ENCODE results near the gene AOX1.
A peak's percentile ranks its signal among the peaks of the same experiment; 100 is the strongest.
"Not testable (repeated sequence)": the region's sequence is repeated elsewhere in the genome, so short reads cannot be mapped to it uniquely, and the experiment has no call there.

AOX1 gene

DNA sequence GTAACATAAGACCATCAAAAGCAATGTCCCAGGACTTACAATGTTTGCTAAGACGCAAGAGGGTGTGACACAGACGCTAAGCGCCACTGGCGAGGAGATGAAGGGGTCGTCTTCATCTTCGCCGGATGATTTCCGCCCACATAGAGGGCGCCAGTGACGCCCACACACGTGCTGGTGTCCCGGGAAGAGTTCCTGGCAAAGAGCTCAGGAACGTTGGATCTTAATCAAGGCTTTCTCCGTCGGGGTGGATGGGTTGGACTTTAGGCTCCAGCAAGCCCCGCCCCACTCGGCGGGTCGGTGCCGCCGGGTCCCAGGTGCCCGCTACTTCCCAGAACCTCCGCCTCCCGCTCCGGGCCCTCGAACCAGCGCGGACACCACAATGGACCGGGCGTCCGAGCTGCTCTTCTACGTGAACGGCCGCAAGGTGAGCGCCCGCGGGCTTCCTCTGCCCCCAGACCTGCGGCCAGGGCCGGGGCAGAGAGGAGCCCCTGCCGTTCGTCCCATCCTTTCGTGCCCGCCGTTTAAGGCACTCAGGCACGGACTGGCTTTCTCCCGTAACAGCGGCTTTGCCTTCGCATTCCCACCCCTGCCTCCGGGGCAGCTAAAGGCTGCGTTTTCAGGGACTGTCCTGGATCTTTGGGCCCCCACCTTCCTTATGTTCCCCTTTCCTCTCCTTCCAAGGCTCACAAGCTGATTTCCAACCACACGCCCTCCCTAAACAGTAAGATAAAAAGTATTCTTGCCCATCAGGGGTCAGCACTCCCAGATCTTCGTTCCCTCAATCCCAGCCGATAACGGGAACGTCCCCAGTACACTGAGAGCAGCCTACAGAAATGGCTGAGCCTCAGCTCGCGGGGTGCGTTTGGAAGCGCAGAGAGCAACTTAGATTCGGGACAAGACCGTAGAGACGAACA, at the start of gene AOX1:
AOX1 (plus strand) TSS at position 285 of the 914 bp plus-strand sequence; CDS start at position 380, 95 bp downstream.
- DNase-seq (ENCODE audit: low spot score), result peak; percentile 6

- DNase-seq (ENCODE audit: low spot score), result no peak
These were observed 47.7 kb upstream of the AOX1 start for GRCh38 chr2:200538139-200538538.

- no peak for DNase-seq (ENCODE audit: low spot score)
These were observed 45.0 kb upstream of the AOX1 start for GRCh38 chr2:200540793-200541192.

DNA sequence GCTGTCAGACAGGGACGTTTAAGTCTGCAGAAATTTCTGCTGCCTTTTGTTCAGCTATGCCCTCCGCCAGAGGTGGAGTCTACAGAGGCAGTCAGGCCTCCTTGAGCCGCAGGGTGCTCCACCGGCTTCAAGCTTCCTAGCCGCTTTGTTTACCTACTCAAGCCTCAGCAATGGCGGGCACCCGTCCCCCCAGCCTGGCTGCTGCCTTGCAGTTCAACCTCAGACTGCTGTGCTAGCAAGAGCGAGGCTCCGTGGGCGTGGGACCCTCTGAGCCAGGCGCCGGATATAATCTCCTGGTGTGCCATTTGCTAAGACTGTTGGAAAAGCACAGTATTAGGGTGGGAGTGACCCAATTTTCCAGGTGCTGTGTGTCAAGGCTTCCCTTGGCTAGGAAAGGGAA, 19.2 kb upstream of the AOX1 start:
- DNase-seq (ENCODE audit: low spot score), result not testable (repeated sequence)

DNA sequence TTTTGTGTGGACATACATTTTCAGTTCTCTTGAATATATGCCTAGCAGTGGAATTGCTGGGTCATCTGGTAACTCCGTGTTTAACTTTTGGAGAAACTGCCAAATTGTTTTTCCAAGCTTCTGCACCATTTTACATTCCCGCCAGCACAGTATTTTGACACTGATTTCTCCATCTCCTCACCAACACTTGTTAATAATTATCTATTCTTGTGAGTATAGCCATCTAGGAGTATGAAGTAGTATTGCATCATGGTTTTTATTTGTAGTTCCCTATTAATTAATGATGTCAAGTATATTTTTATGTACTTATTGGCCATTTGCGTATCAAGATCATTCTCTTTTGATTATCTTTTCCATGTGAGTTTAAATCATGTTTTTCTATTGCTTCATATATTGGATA, 17.9 kb upstream of the AOX1 start:
- DNase-seq (ENCODE audit: low spot score), result no peak

GRCh38 chr2:200575957-200576356, 9.9 kb upstream of the AOX1 start:
- DNase-seq (ENCODE audit: low spot score), result peak; percentile 14

GRCh38 chr2:200577027-200577426, 8.8 kb upstream of the AOX1 start:
- no peak for DNase-seq (ENCODE audit: low spot score)

- peak; percentile 5 for DNase-seq (ENCODE audit: low spot score)
These were observed 7.0 kb upstream of the AOX1 start for GRCh38 chr2:200578778-200579177.

DNA sequence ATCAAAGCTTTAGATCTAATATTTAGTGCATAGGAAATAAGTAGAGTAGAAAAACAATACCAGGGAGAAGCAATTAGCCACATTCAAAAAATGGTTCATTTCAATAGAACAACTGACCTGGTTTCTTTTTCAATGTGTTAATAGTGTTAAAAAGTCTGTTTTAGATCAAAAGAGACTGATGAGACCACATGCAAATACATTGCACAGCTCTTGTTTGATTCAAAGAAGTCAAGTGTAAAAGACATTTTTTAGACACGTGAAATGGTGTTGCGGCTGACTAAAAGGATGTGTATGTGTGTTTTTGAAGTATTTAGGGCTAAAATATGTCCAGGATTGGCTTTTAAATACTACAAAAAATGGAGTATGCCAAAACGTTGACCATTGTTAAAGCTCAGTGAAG, 1.2 kb upstream of the AOX1 start:
- DNase-seq (ENCODE audit: low spot score), result no peak

DNA sequence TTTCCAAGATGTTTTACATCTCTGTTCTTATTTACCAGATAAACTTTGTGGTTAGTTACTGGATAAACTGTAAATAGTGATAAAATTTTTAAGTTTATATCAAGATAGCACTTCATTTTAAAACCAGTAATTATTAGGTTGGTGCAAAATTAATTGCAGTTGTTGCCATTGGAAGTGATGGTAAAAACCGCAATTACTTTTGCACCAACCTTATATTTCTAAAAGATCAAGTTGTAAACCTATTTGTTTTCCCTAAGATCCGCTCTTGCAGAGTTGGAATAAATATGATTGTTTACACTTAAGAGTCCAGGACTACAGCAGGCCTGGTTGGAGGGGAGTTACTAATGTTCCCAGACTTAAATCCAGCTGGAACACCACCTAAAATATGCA, 479 bp upstream of the AOX1 start:
- DNase-seq (ENCODE audit: low spot score), result no peak

DNA sequence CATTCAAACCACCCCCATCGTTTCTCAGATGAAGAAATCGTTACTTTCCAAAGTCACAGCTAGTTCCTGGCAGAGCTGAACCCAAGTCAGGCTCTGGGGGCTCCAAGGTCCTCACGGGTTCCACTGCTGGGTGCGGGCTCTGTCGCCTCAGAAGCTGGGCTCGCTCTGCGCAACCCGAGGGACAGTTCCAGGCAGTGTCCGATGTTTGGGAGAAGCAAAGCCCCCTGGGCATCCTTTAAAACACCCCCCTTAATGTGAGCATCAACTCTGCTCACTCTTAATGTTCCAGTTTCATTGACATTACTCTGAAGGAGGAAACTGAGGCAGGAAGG, 796 bp downstream of the AOX1 start:
- no peak for DNase-seq (ENCODE audit: low spot score)

DNA sequence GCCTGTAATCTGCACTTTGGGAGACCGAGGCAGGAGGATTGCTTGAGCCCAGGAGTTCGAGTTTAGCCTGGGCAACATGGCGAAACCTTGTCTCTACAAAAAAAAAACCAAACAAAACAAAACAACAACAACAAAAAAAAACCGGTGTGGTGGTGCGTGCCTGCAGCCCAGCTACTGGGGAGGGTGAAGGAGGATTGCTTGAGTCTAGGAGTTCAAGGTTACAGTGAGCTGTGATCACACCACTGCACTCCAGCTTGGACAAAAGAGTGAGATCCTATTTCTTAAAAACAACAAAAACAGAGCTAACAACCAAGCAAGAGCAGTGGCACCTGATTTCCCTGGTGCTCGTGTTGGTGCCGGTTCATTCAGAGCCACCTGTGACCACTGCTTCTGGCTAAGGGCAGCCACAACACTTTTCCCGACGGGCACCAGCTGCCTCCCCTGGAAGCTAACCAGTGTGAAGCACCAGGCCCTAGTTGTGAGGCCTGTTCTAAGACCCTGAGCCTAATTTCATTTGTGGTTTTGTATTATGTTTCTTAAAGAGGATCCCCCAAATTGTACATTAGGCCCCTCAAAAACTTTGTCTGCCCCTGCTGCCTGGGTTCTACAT, 1.3 kb downstream of the AOX1 start:
- DNase-seq (ENCODE audit: low spot score), result no peak

GRCh38 chr2:200588076-200588678, 2.4 kb downstream of the AOX1 start:
- no peak for DNase-seq (ENCODE audit: low spot score)

- no peak for DNase-seq (ENCODE audit: low spot score)
These were observed 4.3 kb downstream of the AOX1 start for GRCh38 chr2:200590090-200590489.

DNA sequence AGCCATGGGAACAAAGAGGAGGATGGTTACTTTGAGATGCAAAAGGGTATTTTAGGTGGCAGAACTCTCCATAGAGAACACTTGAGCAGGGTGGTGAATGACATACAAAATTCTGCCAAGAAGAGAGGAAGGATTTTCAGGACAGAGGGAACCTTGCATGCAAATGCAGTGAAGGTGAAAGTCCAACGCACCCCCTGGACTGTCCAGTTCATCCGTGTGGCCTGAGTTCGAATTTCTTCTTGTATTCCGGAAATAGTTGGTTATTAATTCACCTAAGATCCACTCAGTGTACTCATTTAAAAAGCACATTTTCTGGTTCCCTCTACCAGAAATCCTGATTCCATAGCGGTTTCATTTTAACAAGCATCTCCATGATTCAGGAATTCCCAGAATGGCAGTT, 5.5 kb downstream of the AOX1 start:
- no peak for DNase-seq (ENCODE audit: low spot score)

DNA sequence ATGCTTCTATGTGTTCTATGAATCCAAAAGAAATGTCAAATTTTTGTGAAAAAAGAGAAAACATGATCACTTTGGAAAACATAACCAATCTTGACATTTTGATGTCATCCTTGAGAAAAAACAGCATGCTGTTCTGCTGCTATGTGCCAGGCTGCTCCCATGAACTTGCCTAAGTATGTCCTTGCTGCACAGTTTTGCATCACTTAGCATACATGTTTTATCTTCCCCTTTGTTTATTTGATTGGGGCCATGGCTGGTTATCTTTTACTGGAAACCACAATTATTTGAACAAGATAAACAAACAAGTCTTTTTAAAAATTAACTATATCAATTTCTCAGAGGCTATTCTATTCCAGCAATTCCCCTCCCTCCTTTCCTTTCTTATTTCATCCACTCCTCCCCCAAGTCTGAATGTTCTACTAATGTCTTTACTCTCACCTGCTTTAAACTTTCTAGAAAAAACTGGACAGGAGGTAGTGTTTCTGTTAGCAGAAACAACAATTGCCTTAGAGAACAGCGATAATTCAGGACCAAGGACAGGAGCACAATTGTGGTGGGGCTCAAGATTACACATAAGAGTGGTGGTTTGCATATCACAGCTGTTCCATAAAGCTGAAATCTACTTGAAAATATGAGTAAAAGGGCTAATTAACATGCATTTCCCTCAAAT, 6.7 kb downstream of the AOX1 start:
- DNase-seq (ENCODE audit: low spot score), result no peak

- no peak for DNase-seq (ENCODE audit: low spot score)
These were observed 8.1 kb downstream of the AOX1 start for GRCh38 chr2:200593905-200594304.

- DNase-seq (ENCODE audit: low spot score), result no peak
These were observed 10.1 kb downstream of the AOX1 start for GRCh38 chr2:200595913-200596312.

GRCh38 chr2:200596774-200597570, 11.2 kb downstream of the AOX1 start:
- DNase-seq (ENCODE audit: low spot score), result no peak

DNA sequence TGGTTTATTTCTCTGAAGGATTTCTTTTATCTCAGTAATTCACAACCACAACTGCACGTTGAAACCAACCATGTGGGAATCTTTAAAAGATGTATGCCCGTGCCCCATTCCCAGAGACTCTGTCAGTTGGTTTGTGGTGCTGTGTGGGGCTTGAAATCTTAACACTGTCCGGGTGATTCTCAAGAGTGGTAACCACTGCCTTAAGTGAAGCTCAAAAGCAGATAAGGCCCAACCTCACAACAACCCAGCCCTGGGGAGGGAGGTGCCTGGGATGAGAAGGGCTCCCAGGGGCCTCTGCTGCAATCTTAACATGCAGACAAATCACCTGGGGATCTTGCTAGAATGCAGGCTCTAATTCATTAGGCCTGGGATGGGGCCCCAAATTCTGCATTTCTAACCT, 13.4 kb downstream of the AOX1 start:
- no peak for DNase-seq (ENCODE audit: low spot score)

- DNase-seq (ENCODE audit: low spot score), result no peak
These were observed 14.9 kb downstream of the AOX1 start for GRCh38 chr2:200600549-200601225.

Data from CD4-positive, alpha-beta T cell treated with Interleukin-15 for 4 hours (primary cell).